ENCODE data around the gene FKBP14.

The FKBP14 gene

DNA sequence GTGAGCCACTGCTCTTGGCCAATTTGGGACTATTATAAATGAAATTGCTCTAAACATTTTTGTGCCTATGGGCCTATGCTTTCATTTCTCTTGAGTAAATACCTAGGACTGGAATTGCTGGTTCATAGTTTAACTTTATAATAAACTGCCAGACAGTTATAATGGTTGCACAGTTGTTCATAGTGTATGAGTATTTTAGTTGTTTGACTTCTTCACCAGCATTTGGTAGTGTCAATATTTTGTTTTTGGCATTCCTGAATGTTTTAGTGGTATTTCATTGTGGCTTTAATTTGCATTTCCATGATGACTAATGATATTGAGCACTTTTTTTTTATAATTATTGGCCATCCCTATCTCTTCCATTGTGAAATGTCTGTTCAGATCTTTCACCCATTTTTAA, 31.2 kb upstream of the FKBP14 start:
- peaks cover 23% of the 10 kb centered on the region for H3K36me3 ChIP-seq (ENCODE audit: control insufficient read depth, insufficient read depth, low read length)
- no peaks in the 10 kb centered on the region for H3K4me1 ChIP-seq (ENCODE audit: control insufficient read depth, insufficient read depth, low read length)
- no peak overlapping the region for H3K27ac ChIP-seq (ENCODE audit: insufficient read depth, low read depth, low read length, poor library complexity, severe bottlenecking)
- H3K4me3 ChIP-seq (ENCODE audit: insufficient read depth, low read depth, low read length): no peak overlapping the region
- no peaks in the 10 kb centered on the region for H3K9me3 ChIP-seq (ENCODE audit: control insufficient read depth, low read length)
- H3K27me3 ChIP-seq (ENCODE audit: control insufficient read depth, insufficient read depth, low read length, poor library complexity, severe bottlenecking): no peaks in the 10 kb centered on the region

DNA sequence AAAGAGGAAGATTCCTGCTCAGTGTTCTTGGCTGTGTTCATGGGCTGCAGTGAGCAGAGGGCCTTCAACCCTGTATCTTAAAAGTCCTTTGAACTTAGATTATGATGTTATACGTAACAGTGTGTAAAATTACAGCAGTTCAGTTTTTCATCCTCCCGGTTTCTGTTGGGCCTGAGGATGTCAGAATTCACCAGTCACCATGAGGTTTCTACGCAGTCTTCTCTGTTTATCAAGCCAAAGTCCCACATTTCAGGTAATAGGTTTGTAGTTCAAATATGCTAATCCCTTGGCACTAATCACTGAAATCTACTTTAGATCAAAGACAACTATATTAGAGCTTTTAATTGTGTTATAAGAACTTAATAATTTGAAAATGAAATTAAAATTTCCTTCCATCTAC, 26.6 kb upstream of the FKBP14 start:
- no peaks in the 10 kb centered on the region for H3K27me3 ChIP-seq (ENCODE audit: control insufficient read depth, insufficient read depth, low read length, poor library complexity, severe bottlenecking)
- WGBS, 2 experiments: 95 to 98% methylated on average over 2 to 3 of the region's 3 CpGs
- no peaks in the 10 kb centered on the region for H3K9me3 ChIP-seq (ENCODE audit: control insufficient read depth, low read length)
- no peak overlapping the region for H3K27ac ChIP-seq (ENCODE audit: insufficient read depth, low read depth, low read length, poor library complexity, severe bottlenecking)
- peaks cover 40% of the 10 kb centered on the region for H3K36me3 ChIP-seq (ENCODE audit: control insufficient read depth, insufficient read depth, low read length)
- H3K4me3 ChIP-seq (ENCODE audit: insufficient read depth, low read depth, low read length): no peak overlapping the region
- no peaks in the 10 kb centered on the region for H3K4me1 ChIP-seq (ENCODE audit: control insufficient read depth, insufficient read depth, low read length)

DNA sequence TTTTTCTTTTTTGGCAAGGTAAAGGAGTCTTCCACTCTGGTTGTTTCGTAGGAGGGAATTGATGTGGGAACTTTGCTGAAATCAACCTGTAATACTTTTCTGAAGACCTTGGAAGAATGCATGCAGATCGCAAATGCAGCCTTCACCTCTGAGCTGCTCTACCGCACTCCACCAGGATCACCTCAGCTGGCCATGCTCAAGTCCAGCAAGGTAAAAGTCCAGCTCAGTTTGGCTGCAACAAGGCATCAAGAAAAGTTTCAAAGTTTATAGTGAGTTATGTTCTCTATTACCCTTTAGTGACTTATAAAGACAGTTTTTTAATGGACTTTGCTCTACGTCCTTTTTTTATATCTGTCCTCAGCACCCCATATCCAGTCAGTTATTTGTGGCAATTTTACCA, 22.7 kb upstream of the FKBP14 start:
- Histone ChIP-seq H3K27ac (ENCODE audit: insufficient read depth, low read depth, low read length, poor library complexity, severe bottlenecking) (no peak overlapping the region), H3K4me1 (ENCODE audit: control insufficient read depth, insufficient read depth, low read length) (no peaks in the 10 kb centered on the region), H3K27me3 (ENCODE audit: control insufficient read depth, insufficient read depth, low read length, poor library complexity, severe bottlenecking) (no peaks in the 10 kb centered on the region), H3K9me3 (ENCODE audit: control insufficient read depth, low read length) (no peaks in the 10 kb centered on the region), H3K4me3 (ENCODE audit: insufficient read depth, low read depth, low read length) (no peak overlapping the region), H3K36me3 (ENCODE audit: control insufficient read depth, insufficient read depth, low read length) (peaks cover 43% of the 10 kb centered on the region)
- 97% methylated on average over 4 of the region's 4 CpGs for WGBS, 2 experiments

DNA sequence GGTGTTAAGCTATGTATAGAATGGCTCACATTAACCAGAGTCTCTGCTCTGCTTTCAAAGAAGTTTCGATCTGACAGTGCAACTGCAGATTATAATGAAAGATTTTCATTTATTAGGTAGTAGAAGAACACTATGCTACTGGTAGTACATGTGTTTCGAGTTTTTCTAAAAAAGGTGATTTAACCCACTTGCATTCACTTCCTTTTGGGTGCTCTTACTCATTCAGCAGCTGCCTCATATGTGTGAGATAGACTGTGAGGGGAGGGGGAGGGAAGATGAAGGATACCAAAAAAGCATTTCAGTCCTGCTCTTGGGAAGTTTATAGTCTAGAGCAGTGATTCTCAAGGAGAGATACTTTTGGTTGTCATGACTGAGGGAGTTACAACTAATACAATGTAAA, 22.1 kb upstream of the FKBP14 start:
- Histone ChIP-seq H3K4me3 (ENCODE audit: insufficient read depth, low read depth, low read length) (no peak overlapping the region), H3K27ac (ENCODE audit: insufficient read depth, low read depth, low read length, poor library complexity, severe bottlenecking) (no peak overlapping the region), H3K27me3 (ENCODE audit: control insufficient read depth, insufficient read depth, low read length, poor library complexity, severe bottlenecking) (no peaks in the 10 kb centered on the region), H3K9me3 (ENCODE audit: control insufficient read depth, low read length) (no peaks in the 10 kb centered on the region), H3K4me1 (ENCODE audit: control insufficient read depth, insufficient read depth, low read length) (no peaks in the 10 kb centered on the region), H3K36me3 (ENCODE audit: control insufficient read depth, insufficient read depth, low read length) (peaks cover 43% of the 10 kb centered on the region)
- WGBS, 2 experiments: 95 to 100% methylated on average over 2 of the region's 2 CpGs

DNA sequence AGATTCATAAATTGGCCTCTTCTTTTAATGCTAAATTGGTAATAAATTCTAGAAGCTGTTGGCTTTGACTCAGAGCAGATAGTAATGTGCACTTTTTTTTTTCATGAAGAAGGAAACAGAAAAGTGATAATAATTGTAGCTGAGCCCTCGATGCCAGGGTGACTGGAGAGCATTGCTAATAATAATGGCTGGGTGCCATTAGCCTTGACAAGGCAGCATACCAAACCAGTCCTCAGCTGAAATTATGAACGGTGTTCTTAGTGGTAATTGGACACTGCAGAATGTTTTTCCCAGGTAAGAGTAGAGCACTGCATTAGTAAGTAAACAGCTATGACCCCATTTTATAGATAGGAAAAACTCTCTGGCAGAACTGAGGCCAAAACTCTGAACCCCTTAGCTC, 20.6 kb upstream of the FKBP14 start:
- Histone ChIP-seq H3K36me3 (ENCODE audit: control insufficient read depth, insufficient read depth, low read length) (peaks cover 32% of the 10 kb centered on the region), H3K4me1 (ENCODE audit: control insufficient read depth, insufficient read depth, low read length) (no peaks in the 10 kb centered on the region), H3K27ac (ENCODE audit: insufficient read depth, low read depth, low read length, poor library complexity, severe bottlenecking) (no peak overlapping the region), H3K4me3 (ENCODE audit: insufficient read depth, low read depth, low read length) (no peak overlapping the region), H3K27me3 (ENCODE audit: control insufficient read depth, insufficient read depth, low read length, poor library complexity, severe bottlenecking) (no peaks in the 10 kb centered on the region), H3K9me3 (ENCODE audit: control insufficient read depth, low read length) (no peaks in the 10 kb centered on the region)
- 93 to 97% methylated on average over 2 of the region's 2 CpGs for WGBS, 2 experiments

DNA sequence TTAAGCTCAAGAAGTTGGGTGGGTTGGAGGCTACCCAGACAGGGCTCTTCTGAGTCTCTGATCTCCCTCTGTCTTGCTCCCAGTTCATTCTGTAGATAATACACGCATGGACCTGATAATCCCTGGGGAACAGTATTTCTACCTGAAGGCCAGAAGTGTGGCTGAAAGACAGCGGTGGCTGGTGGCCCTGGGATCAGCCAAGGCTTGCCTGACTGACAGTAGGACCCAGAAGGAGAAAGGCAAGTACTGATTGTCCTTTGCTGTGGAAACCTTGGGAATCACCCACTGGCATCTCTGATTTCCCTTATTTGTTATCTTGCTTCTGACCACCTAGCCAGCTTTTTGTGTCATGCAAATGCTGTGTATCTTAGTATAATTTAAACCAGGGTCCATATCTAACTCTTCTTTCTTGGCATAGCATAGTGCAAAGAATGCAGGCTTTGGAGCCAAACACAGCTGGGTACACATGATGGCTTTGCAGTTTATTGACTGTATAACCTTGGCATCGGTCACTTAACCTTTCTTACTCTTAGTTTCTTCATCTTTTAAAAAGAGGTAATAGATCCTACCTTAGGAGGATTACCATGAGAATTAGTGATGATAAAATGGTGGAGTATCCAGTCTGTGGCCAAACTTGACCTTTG, 19.7 kb upstream of the FKBP14 start:
- H3K4me3 ChIP-seq (ENCODE audit: insufficient read depth, low read depth, low read length): no peak overlapping the region
- H3K36me3 ChIP-seq (ENCODE audit: control insufficient read depth, insufficient read depth, low read length): peaks cover 31% of the 10 kb centered on the region
- WGBS, 2 experiments: 89 to 98% methylated on average over 3 of the region's 3 CpGs
- H3K27me3 ChIP-seq (ENCODE audit: control insufficient read depth, insufficient read depth, low read length, poor library complexity, severe bottlenecking): no peaks in the 10 kb centered on the region
- H3K9me3 ChIP-seq (ENCODE audit: control insufficient read depth, low read length): no peaks in the 10 kb centered on the region
- no peak overlapping the region for H3K27ac ChIP-seq (ENCODE audit: insufficient read depth, low read depth, low read length, poor library complexity, severe bottlenecking)
- H3K4me1 ChIP-seq (ENCODE audit: control insufficient read depth, insufficient read depth, low read length): no peaks in the 10 kb centered on the region

DNA sequence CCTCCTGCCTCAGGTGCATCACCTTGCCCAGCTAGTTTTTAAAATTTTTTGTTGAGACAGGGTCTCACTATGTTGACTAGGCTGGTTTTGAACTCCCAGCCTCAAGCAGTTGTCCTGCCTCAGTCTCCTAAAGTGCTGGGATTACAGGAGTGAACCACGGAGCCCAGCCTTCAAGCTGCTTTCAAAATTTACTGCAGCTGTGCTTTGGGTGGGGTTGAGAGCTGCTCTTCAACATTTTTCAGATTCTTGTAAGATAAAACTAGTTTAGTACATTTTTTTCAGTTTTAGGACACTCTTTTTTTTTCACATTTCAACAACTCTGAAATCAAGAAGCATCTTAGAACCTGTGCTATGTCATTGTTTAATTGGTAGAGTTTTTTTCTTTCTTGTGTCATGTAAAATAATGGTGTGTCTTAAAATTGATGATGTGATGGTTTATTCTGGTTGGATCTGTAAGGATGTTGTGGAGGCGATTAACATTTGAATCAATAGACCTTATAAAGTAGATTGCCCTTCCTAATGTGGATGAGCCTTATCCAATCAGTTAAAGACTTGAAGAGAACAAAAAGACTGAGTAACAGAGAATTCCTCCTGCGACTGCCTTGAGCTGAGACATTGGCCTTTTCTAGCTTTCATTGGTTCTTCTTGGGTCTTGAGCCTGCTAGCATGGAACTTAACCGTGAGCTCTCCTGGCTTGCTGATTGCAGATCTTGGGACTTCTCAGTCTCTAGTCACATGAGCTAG, 15.2 kb upstream of the FKBP14 start:
- no peaks in the 10 kb centered on the region for H3K4me1 ChIP-seq (ENCODE audit: control insufficient read depth, insufficient read depth, low read length)
- no peak overlapping the region for H3K4me3 ChIP-seq (ENCODE audit: insufficient read depth, low read depth, low read length)
- 80 to 83% methylated on average over 4 of the region's 4 CpGs for WGBS, 2 experiments

DNA sequence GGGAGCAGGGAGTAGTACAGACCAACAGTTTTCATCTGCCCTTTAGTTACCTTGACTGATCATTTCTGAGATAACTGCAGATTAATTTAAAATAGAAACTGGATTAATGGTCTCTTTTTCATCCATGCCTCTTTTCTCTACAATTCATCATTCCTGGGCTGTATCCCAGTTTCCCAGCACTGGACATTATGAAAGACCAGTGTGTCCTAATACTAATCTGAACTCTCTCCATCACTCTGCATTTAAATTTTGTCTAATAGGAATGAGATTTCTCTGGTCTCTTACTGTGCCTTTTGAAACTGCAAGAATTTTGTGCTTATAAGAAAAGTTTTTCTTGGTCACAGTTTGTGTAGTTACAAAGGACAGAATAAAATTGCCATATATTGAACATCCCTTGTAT, 14.4 kb upstream of the FKBP14 start:
- no peaks in the 10 kb centered on the region for H3K4me1 ChIP-seq (ENCODE audit: control insufficient read depth, insufficient read depth, low read length)
- H3K36me3 ChIP-seq (ENCODE audit: control insufficient read depth, insufficient read depth, low read length): peaks cover 1% of the 10 kb centered on the region
- no peaks in the 10 kb centered on the region for H3K9me3 ChIP-seq (ENCODE audit: control insufficient read depth, low read length)
- H3K27me3 ChIP-seq (ENCODE audit: control insufficient read depth, insufficient read depth, low read length, poor library complexity, severe bottlenecking): no peaks in the 10 kb centered on the region
- H3K4me3 ChIP-seq (ENCODE audit: insufficient read depth, low read depth, low read length): no peak overlapping the region
- H3K27ac ChIP-seq (ENCODE audit: insufficient read depth, low read depth, low read length, poor library complexity, severe bottlenecking): no peak overlapping the region

More for the DNA sequence above, 15.2 kb upstream of the FKBP14 start:
- Histone ChIP-seq H3K27ac (ENCODE audit: insufficient read depth, low read depth, low read length, poor library complexity, severe bottlenecking) (no peak overlapping the region), H3K27me3 (ENCODE audit: control insufficient read depth, insufficient read depth, low read length, poor library complexity, severe bottlenecking) (no peaks in the 10 kb centered on the region), H3K9me3 (ENCODE audit: control insufficient read depth, low read length) (no peaks in the 10 kb centered on the region), H3K36me3 (ENCODE audit: control insufficient read depth, insufficient read depth, low read length) (peaks cover 9% of the 10 kb centered on the region)

DNA sequence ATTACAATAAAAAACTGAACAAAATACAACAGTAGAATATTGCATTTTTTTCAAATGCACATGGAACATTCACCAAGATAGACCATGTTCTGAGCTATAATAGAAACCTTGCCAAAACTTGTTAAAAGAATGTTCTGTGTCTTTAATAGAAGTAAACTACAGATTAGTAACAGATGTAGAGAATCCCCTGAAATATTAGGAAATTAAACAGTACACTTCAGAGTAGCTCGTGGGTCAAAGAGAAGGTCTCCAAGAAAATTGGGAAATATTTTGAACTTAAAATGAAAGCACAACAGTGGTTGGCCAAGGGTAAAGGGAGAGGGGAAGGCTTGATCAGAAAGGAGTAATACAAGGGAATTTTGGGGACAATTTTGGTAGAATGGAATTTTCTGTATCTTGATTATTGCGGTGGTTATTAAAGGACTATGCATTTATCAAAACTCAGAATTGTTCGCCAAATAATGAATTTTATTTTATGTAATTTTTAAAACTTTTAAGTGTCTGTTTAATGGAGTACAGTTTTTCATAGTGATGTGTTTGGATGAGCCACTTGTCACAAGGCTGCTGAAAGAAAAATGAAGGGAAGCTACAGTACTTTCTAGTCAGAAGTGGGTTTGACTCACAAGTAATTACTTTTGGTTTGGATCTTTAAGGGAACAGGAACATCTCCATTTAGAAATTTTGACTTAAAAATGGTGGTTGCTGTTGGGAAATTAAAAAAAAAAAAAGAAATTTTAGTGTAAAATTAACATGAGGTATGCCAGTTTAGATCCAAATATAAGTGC, 11.9 kb upstream of the FKBP14 start:
- WGBS, 2 experiments: 90 to 100% methylated on average over 1 to 3 of the region's 3 CpGs

DNA sequence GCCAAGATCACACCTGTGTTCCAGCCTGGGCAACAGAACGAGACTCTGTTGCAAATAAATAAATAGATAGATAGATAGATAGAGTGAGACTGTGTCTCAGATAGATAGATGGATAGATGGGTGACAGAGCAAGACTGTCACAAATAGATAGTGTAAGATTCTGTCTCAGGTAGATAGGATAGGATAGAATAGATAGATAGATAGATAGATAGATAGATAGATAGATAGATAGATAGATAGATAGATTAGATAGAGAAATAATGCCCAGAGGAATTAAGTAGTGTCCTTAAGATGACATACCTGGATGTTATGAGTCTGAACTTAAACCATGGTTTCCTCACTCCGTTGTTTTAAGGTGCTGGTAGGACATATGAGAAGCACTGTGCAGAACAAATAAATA, 9.7 kb upstream of the FKBP14 start:
- H3K27ac ChIP-seq (ENCODE audit: insufficient read depth, low read depth, low read length, poor library complexity, severe bottlenecking): no peak overlapping the region
- H3K36me3 ChIP-seq (ENCODE audit: control insufficient read depth, insufficient read depth, low read length): peaks cover 4% of the 10 kb centered on the region
- 90 to 97% methylated on average over 2 of the region's 2 CpGs for WGBS, 2 experiments
- H3K4me3 ChIP-seq (ENCODE audit: insufficient read depth, low read depth, low read length): no peak overlapping the region
- no peaks in the 10 kb centered on the region for H3K27me3 ChIP-seq (ENCODE audit: control insufficient read depth, insufficient read depth, low read length, poor library complexity, severe bottlenecking)
- no peaks in the 10 kb centered on the region for H3K9me3 ChIP-seq (ENCODE audit: control insufficient read depth, low read length)
- H3K4me1 ChIP-seq (ENCODE audit: control insufficient read depth, insufficient read depth, low read length): no peaks in the 10 kb centered on the region

More for the DNA sequence above, 11.9 kb upstream of the FKBP14 start:
- no peak overlapping the region for H3K27ac ChIP-seq (ENCODE audit: insufficient read depth, low read depth, low read length, poor library complexity, severe bottlenecking)
- H3K36me3 ChIP-seq (ENCODE audit: control insufficient read depth, insufficient read depth, low read length): peaks cover 4% of the 10 kb centered on the region
- no peaks in the 10 kb centered on the region for H3K9me3 ChIP-seq (ENCODE audit: control insufficient read depth, low read length)
- H3K4me3 ChIP-seq (ENCODE audit: insufficient read depth, low read depth, low read length): no peak overlapping the region
- H3K27me3 ChIP-seq (ENCODE audit: control insufficient read depth, insufficient read depth, low read length, poor library complexity, severe bottlenecking): no peaks in the 10 kb centered on the region
- H3K4me1 ChIP-seq (ENCODE audit: control insufficient read depth, insufficient read depth, low read length): no peaks in the 10 kb centered on the region

Measured in ectodermal cell (in vitro differentiated cells).